Ovary (tissue), 3 donors: Measurements from ENCODE around the gene HIRA.

ENCODE experiments used
- POLR2A ChIP-seq: fragments of 450-650 bp; IDR thresholded peaks from one replicate; pipeline ENCODE4 v1.6.1; 2017; ENCODE audit warnings: antibody characterized with exemption, mild to moderate bottlenecking, moderate library complexity
- TF ChIP-seq, protein P1 (sequence below), 3 donors: fragments of 450-650 bp in 2 of 3; fragments of 200-600 bp in 1 of 3; IDR thresholded peaks; one replicate each; pipeline versions ENCODE4 v1.5.1 to v1.8.0; 2016 to 2022; ENCODE audit warnings: antibody characterized with exemption in 3 of 3, mild to moderate bottlenecking in 1 of 3
- donor health status: DM: no; HTN: no; CAD: no.

DNA sequence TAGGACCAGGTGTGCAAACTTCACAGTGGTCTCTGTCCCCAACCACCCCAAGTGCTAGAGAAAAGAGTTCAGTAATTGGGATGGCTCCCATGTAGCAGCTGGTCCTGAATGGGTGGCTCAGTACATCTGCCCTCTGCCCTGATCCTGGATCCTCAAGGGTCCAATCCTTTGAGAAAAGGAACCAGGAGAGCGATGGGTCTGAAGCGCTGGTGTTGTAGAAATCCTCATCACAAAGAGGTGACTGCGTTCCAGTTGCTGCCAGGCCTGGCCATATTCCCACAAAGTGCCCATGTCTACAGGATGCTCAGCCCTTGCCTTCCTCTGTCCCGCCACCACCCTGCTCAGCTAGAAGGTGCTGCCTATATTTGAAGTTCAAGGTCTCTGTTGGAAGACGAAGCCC is 22.2 kb upstream of the HIRA start:
- TF ChIP-seq, protein P1, sequence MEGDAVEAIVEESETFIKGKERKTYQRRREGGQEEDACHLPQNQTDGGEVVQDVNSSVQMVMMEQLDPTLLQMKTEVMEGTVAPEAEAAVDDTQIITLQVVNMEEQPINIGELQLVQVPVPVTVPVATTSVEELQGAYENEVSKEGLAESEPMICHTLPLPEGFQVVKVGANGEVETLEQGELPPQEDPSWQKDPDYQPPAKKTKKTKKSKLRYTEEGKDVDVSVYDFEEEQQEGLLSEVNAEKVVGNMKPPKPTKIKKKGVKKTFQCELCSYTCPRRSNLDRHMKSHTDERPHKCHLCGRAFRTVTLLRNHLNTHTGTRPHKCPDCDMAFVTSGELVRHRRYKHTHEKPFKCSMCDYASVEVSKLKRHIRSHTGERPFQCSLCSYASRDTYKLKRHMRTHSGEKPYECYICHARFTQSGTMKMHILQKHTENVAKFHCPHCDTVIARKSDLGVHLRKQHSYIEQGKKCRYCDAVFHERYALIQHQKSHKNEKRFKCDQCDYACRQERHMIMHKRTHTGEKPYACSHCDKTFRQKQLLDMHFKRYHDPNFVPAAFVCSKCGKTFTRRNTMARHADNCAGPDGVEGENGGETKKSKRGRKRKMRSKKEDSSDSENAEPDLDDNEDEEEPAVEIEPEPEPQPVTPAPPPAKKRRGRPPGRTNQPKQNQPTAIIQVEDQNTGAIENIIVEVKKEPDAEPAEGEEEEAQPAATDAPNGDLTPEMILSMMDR (IDR thresholded peaks at IDR 0.05), result no peak
- no peak for TF ChIP-seq POLR2A
